Spleen (tissue), 7 donors: ENCODE measurements around the gene CACNA1A.

Experiments
- POLR2A ChIP-seq, 3 donors: fragments of 450-650 bp; IDR thresholded peaks; one replicate each; pipeline ENCODE4 v1.5.1; 2017; ENCODE audit warnings: antibody characterized with exemption in 3 of 3, mild to moderate bottlenecking in 1 of 3
- TF ChIP-seq, protein P1 (sequence below), 11 experiments: fragments of 200-600 bp in 7 of 11; fragments of 450-650 bp in 4 of 11; sonication (generic) in 4 of 11; IDR thresholded peaks in 8 of 11; conservative IDR thresholded peaks in 3 of 11; 1 replicate in 7 of 11; 2 replicates in 4 of 11; pipeline versions ENCODE4 v1.4.0 to v1.8.0; 2016 to 2021; ENCODE audit warnings: antibody characterized with exemption in 11 of 11, inconsistent platforms in 4 of 11, mild to moderate bottlenecking in 1 of 11
- donor health status: DM: no; HTN: no; CAD: no; lungs with moderate emphysema.
- donor health status: DM: no; HTN: no; CAD: no.
- donor health status: DM: no; HTN: no; CAD: no.

DNA sequence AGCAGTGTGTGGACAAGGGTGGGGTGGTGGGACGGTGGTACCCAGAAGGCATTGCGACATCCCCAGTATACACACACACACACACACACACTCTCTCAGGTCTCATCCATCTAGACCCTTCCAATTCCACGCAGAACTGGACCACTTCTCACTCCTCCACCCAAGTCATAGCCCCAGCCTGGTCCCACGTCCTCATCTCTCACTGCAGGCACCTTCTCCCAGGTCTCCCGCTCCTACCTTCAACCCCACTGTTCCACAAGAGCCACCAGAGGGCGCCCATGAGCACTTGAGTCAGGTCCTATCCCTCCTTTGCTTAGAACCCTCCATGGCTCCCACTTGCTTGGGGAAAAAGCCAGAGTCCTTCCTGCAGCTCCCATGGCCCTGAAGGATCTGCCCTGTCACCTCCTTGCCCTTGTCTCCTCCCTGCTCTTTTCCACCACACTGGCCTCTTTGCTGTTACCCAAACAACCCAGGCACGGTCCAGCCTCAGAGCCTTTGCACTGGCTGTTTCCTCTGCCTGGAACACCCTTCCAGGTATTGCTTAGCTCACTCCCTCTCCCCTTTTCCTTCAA, 293.4 kb downstream of the CACNA1A start:
- no peak for TF ChIP-seq POLR2A (IDR thresholded peaks at IDR 0.05)
- TF ChIP-seq, protein P1, sequence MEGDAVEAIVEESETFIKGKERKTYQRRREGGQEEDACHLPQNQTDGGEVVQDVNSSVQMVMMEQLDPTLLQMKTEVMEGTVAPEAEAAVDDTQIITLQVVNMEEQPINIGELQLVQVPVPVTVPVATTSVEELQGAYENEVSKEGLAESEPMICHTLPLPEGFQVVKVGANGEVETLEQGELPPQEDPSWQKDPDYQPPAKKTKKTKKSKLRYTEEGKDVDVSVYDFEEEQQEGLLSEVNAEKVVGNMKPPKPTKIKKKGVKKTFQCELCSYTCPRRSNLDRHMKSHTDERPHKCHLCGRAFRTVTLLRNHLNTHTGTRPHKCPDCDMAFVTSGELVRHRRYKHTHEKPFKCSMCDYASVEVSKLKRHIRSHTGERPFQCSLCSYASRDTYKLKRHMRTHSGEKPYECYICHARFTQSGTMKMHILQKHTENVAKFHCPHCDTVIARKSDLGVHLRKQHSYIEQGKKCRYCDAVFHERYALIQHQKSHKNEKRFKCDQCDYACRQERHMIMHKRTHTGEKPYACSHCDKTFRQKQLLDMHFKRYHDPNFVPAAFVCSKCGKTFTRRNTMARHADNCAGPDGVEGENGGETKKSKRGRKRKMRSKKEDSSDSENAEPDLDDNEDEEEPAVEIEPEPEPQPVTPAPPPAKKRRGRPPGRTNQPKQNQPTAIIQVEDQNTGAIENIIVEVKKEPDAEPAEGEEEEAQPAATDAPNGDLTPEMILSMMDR (IDR thresholded peaks at IDR 0.05 in 8 of 11, conservative IDR thresholded peaks at IDR 0.05 in 3 of 11), result peak; percentile 46 to 81 (median 73)
